ENCODE results near the gene TMED4.
A peak's percentile ranks its signal among the peaks of the same experiment; 100 is the strongest.

The TMED4 gene

DNA sequence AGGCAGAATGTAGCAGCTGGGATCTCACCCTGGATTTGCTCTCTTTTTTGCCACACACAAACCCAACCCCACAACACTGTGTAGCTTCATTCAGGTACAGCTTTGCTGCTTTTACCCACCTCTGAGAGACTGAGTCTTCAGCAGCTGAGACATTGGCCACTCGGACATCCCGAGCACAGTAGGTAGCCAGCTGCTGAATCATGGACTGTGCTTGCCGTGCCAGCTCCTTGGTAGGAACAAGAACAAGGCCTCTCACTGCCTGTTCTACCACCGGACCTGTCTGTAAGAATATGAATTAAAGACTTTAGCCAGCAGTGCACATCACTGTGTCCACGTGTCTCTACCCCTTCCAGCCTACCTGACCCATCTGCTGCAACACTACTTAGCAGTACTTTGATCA is 9.3 kb downstream of the TMED4 start:
- peaks cover 40% of the 10 kb centered on the region for H3K79me2 ChIP-seq (ENCODE audit: insufficient read depth, low read length)
- TF ChIP-seq, protein P1, sequence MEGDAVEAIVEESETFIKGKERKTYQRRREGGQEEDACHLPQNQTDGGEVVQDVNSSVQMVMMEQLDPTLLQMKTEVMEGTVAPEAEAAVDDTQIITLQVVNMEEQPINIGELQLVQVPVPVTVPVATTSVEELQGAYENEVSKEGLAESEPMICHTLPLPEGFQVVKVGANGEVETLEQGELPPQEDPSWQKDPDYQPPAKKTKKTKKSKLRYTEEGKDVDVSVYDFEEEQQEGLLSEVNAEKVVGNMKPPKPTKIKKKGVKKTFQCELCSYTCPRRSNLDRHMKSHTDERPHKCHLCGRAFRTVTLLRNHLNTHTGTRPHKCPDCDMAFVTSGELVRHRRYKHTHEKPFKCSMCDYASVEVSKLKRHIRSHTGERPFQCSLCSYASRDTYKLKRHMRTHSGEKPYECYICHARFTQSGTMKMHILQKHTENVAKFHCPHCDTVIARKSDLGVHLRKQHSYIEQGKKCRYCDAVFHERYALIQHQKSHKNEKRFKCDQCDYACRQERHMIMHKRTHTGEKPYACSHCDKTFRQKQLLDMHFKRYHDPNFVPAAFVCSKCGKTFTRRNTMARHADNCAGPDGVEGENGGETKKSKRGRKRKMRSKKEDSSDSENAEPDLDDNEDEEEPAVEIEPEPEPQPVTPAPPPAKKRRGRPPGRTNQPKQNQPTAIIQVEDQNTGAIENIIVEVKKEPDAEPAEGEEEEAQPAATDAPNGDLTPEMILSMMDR (IDR thresholded peaks at IDR 0.05; ENCODE audit: insufficient read depth, low read length, poor library complexity, severe bottlenecking), result no peak
- no peak for TF ChIP-seq EZH2phosphoT487 (conservative IDR thresholded peaks at IDR 0.05; ENCODE audit: low read length)
- peak overlapping the region; percentile 73 for H3K4me2 ChIP-seq (ENCODE audit: low read depth, low read length, poor library complexity, severe bottlenecking)

DNA sequence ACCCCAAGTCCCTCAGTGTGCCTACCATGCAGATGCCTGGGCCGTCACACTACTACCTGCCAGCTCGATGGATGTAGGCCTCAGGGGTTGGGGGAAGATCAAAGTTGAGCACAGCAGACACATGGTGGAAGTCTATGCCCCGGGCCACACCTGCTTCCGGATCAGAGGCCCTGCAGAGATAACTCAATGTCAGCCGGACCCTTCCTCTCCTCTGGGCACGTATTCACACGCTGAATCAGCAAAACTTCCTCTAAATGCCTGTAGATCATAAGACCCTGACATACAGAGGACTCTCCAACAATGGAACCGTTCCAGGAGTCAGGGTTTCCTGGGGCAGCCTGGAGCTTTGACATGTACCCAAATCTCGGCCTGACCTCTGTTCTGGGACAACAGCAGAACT is 12.1 kb downstream of the TMED4 start:
- Histone ChIP-seq H3K4me3 (ENCODE audit: insufficient read depth, low read length, poor library complexity, severe bottlenecking) (no peak overlapping the region), H4K20me1 (ENCODE audit: low read depth, low read length) (no peaks in the 10 kb centered on the region), H3K27me3 (ENCODE audit: low read length) (no peaks in the 10 kb centered on the region), H3K9me3 (ENCODE audit: insufficient read depth, low read length) (no peaks in the 10 kb centered on the region), H3F3A (ENCODE audit: insufficient read depth) (0 out of 2 replicates have a peak, but pooled peaks cover 3% of the 10 kb centered on the region), H3K79me2 (ENCODE audit: insufficient read depth, low read length) (peaks cover 37% of the 10 kb centered on the region), H3K36me3 (ENCODE audit: low read length) (peaks cover 25% of the 10 kb centered on the region), H2AFZ (ENCODE audit: low read depth, low read length, severe bottlenecking) (no peak overlapping the region), H3K9ac (ENCODE audit: low read length) (no peak overlapping the region), H3K4me2 (ENCODE audit: low read depth, low read length, poor library complexity, severe bottlenecking) (no peak overlapping the region), H3K9me2 (replicated peaks; ENCODE audit: insufficient read depth, low read length) (no peaks in the 10 kb centered on the region), H3K27ac (ENCODE audit: low read depth, low read length) (no peak overlapping the region)
- TF ChIP-seq, protein P1 (IDR thresholded peaks at IDR 0.05; ENCODE audit: insufficient read depth, low read length, poor library complexity, severe bottlenecking), result no peak
- no peak for TF ChIP-seq EZH2phosphoT487 (conservative IDR thresholded peaks at IDR 0.05; ENCODE audit: low read length)

More for the DNA sequence above, 9.3 kb downstream of the TMED4 start:
- peaks cover 21% of the 10 kb centered on the region for H3K36me3 ChIP-seq (ENCODE audit: low read length)
- H3K27me3 ChIP-seq (ENCODE audit: low read length), result no peaks in the 10 kb centered on the region
- no peaks in the 10 kb centered on the region for H3K9me3 ChIP-seq (ENCODE audit: insufficient read depth, low read length)
- no peak overlapping the region for H3K27ac ChIP-seq (ENCODE audit: low read depth, low read length)
- no peaks in the 10 kb centered on the region for H3K9me2 ChIP-seq (replicated peaks; ENCODE audit: insufficient read depth, low read length)
- H3K4me3 ChIP-seq (ENCODE audit: insufficient read depth, low read length, poor library complexity, severe bottlenecking), result peak overlapping the region; percentile 77
- peak overlapping the region; percentile 76 for H3K9ac ChIP-seq (ENCODE audit: low read length)
- peaks cover 4% of the 10 kb centered on the region; the same call in 1 of the 2 replicates for H3F3A ChIP-seq (ENCODE audit: insufficient read depth)
- no peaks in the 10 kb centered on the region for H4K20me1 ChIP-seq (ENCODE audit: low read depth, low read length)
- no peak overlapping the region for H2AFZ ChIP-seq (ENCODE audit: low read depth, low read length, severe bottlenecking)

DNA sequence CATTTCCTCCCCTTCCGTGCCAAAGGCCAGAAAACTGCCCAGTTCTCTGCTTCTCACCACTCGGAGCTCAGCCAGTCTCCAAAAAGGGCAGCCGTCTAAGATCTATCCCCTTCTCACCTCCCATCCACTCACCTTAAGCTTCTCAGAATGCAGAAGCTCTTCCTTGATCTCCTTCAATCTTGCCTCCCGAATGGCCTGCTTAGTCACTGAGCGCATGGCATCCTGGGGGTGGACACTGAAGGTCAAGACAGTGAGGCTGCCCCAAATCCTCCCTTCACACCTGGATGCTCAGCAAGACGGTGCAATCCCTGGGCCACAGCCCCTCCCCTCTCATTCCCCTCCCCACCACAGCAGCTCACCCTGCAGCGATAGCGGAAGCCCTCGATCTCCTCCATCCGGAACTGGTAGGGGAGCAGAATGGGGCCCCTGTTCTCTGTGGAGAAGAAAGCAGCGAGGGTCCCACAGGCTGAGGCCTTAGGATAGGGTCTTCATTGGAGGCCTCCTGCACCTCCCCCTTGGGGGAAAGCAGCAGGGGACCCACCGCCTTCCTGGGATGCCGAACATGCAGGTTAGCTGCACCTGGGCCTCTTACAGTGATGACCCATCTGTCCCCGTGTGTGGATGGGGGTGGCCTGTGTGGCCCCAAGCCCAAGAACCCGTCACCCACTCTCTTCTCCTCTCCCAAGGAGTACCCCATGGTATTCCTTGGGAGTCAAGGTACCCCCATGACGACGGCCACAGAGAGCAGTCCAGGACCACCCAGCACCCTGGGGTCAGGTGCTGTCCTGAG is 13.1 kb downstream of the TMED4 start:
- H3K27me3 ChIP-seq (ENCODE audit: low read length), result no peaks in the 10 kb centered on the region
- H3K36me3 ChIP-seq (ENCODE audit: low read length), result peaks cover 28% of the 10 kb centered on the region
- H3F3A ChIP-seq (ENCODE audit: insufficient read depth), result 0 out of 2 replicates have a peak, but pooled peaks cover 3% of the 10 kb centered on the region
- TF ChIP-seq EZH2phosphoT487 (conservative IDR thresholded peaks at IDR 0.05; ENCODE audit: low read length), result no peak
- TF ChIP-seq, protein P1 (IDR thresholded peaks at IDR 0.05; ENCODE audit: insufficient read depth, low read length, poor library complexity, severe bottlenecking), result no peak
- no peak overlapping the region for H3K27ac ChIP-seq (ENCODE audit: low read depth, low read length)
- no peaks in the 10 kb centered on the region for H3K9me2 ChIP-seq (replicated peaks; ENCODE audit: insufficient read depth, low read length)
- no peaks in the 10 kb centered on the region; the same call in 1 of the 2 replicates for H4K20me1 ChIP-seq (ENCODE audit: low read depth, low read length)
- H3K4me3 ChIP-seq (ENCODE audit: insufficient read depth, low read length, poor library complexity, severe bottlenecking), result no peak overlapping the region
- peaks cover 27% of the 10 kb centered on the region for H3K79me2 ChIP-seq (ENCODE audit: insufficient read depth, low read length)
- no peak overlapping the region for H3K9ac ChIP-seq (ENCODE audit: low read length)
- H3K9me3 ChIP-seq (ENCODE audit: insufficient read depth, low read length), result no peaks in the 10 kb centered on the region
- H2AFZ ChIP-seq (ENCODE audit: low read depth, low read length, severe bottlenecking), result no peak overlapping the region
- H3K4me2 ChIP-seq (ENCODE audit: low read depth, low read length, poor library complexity, severe bottlenecking), result no peak overlapping the region
